ENCODE data around the gene SPON1.

DNA sequence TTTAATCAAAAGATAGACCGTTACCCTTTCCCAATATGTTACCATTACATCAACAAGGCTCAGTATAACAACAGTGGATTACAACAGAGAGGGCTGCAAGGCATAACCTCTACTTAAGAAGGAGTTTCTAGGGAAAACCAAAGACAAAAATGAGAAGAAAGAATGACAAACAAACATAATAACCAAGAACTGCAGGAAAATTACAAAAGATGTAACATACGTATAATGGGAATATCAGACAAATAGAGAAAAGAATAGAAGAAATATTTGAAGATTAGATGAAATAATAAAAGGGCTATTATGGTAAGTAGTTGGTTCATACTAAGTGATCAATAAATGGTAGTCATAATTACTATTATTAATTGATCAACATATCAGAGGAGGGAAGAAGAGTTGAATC is 39.1 kb downstream of the SPON1 start:
- TF ChIP-seq, protein P1, sequence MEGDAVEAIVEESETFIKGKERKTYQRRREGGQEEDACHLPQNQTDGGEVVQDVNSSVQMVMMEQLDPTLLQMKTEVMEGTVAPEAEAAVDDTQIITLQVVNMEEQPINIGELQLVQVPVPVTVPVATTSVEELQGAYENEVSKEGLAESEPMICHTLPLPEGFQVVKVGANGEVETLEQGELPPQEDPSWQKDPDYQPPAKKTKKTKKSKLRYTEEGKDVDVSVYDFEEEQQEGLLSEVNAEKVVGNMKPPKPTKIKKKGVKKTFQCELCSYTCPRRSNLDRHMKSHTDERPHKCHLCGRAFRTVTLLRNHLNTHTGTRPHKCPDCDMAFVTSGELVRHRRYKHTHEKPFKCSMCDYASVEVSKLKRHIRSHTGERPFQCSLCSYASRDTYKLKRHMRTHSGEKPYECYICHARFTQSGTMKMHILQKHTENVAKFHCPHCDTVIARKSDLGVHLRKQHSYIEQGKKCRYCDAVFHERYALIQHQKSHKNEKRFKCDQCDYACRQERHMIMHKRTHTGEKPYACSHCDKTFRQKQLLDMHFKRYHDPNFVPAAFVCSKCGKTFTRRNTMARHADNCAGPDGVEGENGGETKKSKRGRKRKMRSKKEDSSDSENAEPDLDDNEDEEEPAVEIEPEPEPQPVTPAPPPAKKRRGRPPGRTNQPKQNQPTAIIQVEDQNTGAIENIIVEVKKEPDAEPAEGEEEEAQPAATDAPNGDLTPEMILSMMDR (conservative IDR thresholded peaks at IDR 0.05; ENCODE audit: low read length) = no peak
- no peak for TF ChIP-seq EZH2phosphoT487 (IDR thresholded peaks at IDR 0.05; ENCODE audit: borderline replicate concordance)

Measured in Loucy (cell line).